GM21367 (cell line): ENCODE measurements around the gene PRKACA.

Source experiments
- ATAC-seq: cut with Tn5 transposase; IDR thresholded peaks from one replicate; pipeline ENCODE4 v1.9.1; 2021; ENCODE audit not compliant: unreplicated experiment

Gene PRKACA

GRCh38 chr19:14117668-14118164 lies at the start of gene PRKACA:
TSS of gene PRKACA (minus strand) at chr19:14117762. CDS start at chr19:14117547, 215 bp downstream.
- peak; percentile 86 for ATAC-seq

- no peak for ATAC-seq
Measured at GRCh38 chr19:14166999-14167575, 49.5 kb upstream of the PRKACA start.

- no peak for ATAC-seq
Measured at GRCh38 chr19:14165990-14166830, 48.6 kb upstream of the PRKACA start.

GRCh38 chr19:14164724-14165493 lies 47.3 kb upstream of the PRKACA start:
- ATAC-seq = no peak

GRCh38 chr19:14164082-14164481 lies 46.5 kb upstream of the PRKACA start:
- no peak for ATAC-seq

GRCh38 chr19:14162871-14163297 lies 45.3 kb upstream of the PRKACA start:
- ATAC-seq = no peak

GRCh38 chr19:14161305-14161704 lies 43.7 kb upstream of the PRKACA start:
- no peak for ATAC-seq

GRCh38 chr19:14160017-14160703 lies 42.6 kb upstream of the PRKACA start:
- ATAC-seq = no peak

- ATAC-seq = no peak
Measured at GRCh38 chr19:14159059-14159458, 41.5 kb upstream of the PRKACA start.

- ATAC-seq = no peak
Measured at GRCh38 chr19:14158276-14159023, 40.9 kb upstream of the PRKACA start.

- ATAC-seq = no peak
Measured at GRCh38 chr19:14156971-14157717, 39.6 kb upstream of the PRKACA start.

GRCh38 chr19:14156122-14156521 lies 38.6 kb upstream of the PRKACA start:
- no peak for ATAC-seq

GRCh38 chr19:14155371-14155770 lies 37.8 kb upstream of the PRKACA start:
- no peak for ATAC-seq

- no peak for ATAC-seq
Measured at GRCh38 chr19:14152713-14153112, 35.2 kb upstream of the PRKACA start.

- no peak for ATAC-seq
Measured at GRCh38 chr19:14150770-14151661, 33.5 kb upstream of the PRKACA start.

GRCh38 chr19:14150041-14150769 lies 32.6 kb upstream of the PRKACA start:
- no peak for ATAC-seq

- no peak for ATAC-seq
Measured at GRCh38 chr19:14149509-14149994, 32.0 kb upstream of the PRKACA start.
